Measurements from ENCODE around the gene SPOP.

The SPOP gene

DNA sequence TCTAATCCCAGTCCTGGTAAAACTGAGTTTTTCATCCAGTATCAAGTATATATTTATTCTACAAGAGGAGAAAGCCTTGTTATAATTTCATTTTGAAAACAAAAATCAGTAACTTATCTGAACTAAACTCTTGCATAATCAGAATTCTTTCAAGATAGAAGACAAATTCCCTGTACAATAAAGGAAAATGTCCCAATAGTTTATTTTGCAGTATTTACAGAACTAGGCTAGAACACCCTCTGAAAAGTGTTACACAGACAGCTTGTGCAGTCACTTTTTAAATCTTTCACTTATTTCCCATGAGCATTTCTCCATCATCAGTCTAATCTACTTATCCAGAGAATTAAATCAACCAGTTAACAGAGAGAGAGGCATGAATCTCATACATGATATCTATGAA is 48.5 kb downstream of the SPOP start:
- DNase-seq (ENCODE audit: insufficient read length, low spot score), result peak; percentile 23
- TF ChIP-seq, protein P1, sequence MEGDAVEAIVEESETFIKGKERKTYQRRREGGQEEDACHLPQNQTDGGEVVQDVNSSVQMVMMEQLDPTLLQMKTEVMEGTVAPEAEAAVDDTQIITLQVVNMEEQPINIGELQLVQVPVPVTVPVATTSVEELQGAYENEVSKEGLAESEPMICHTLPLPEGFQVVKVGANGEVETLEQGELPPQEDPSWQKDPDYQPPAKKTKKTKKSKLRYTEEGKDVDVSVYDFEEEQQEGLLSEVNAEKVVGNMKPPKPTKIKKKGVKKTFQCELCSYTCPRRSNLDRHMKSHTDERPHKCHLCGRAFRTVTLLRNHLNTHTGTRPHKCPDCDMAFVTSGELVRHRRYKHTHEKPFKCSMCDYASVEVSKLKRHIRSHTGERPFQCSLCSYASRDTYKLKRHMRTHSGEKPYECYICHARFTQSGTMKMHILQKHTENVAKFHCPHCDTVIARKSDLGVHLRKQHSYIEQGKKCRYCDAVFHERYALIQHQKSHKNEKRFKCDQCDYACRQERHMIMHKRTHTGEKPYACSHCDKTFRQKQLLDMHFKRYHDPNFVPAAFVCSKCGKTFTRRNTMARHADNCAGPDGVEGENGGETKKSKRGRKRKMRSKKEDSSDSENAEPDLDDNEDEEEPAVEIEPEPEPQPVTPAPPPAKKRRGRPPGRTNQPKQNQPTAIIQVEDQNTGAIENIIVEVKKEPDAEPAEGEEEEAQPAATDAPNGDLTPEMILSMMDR (IDR thresholded peaks at IDR 0.05; ENCODE audit: insufficient read depth, missing control alignments), result no peak
- peak; percentile 91 for FAIRE-seq

DNA sequence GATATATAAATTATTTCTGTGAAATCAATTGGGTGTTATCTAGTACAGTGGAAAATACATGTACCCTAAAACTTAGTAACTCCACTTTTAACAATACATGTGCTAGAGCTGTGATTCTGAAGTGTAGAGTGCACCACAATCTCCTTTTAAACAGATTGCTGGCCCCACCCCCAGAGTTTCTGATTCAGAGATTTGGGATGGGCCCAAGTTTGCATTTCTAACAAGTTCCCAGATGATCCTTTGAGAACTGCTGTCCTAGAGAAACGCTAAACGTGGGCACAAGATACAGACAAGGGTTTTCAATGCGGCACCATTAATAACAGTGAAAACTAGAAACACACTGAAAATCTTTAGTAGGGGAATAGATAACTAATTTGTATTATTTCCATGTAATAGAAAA is 53.0 kb downstream of the SPOP start:
- TF ChIP-seq, protein P1 (IDR thresholded peaks at IDR 0.05; ENCODE audit: insufficient read depth, missing control alignments), result no peak
- DNase-seq (ENCODE audit: insufficient read length, low spot score) (no peak), FAIRE-seq (no peak)

DNA sequence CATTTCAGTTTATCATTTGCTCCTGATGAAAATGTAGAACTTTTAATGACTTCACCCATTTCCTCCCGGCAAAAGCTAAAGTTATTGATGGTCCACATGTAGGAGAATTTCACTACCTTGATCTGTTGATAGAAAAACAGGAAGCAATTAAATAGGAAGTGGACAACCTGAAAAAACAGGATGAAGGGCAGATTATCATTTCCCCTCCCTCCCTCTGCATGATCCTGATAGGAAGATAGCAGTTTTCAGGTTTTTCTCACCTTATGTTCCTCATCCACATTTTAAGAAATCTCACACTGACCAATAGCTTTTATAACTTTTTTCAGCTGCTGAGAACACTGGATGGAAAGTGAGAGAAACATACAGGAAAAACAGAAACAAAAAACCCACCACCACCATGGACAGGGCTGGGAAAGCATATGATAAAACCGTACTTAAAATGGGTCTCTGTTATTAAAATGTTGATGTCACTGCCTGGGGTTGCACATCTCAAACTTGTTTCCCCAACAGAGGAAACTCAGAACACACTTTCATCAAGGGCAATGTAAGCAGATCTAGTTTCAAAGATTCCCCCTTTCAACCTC is 55.9 kb downstream of the SPOP start:
- no peak for FAIRE-seq
- DNase-seq (ENCODE audit: insufficient read length, low spot score), result no peak
- TF ChIP-seq, protein P1 (IDR thresholded peaks at IDR 0.05; ENCODE audit: insufficient read depth, missing control alignments), result no peak

DNA sequence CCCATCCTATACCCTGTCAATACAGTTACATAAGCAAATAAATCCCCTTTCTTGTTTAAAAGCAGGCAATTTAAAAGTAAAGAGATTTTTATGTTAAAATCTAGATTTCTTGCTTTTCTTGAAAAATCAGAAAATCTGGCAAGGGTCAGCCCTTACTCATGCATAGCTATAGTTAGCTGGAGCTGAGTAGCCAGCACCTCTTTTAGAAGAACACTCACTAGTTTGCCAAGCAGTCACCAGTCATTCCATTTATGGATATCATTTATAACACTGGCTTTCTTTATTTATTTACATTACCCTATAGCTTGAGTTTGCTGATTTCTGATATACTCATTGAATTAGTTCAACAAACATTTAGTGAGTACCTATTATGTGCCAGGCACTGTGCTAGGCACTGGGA is 56.5 kb downstream of the SPOP start:
- TF ChIP-seq, protein P1 (IDR thresholded peaks at IDR 0.05; ENCODE audit: insufficient read depth, missing control alignments), result no peak
- FAIRE-seq (no peak), DNase-seq (ENCODE audit: insufficient read length, low spot score) (no peak)

DNA sequence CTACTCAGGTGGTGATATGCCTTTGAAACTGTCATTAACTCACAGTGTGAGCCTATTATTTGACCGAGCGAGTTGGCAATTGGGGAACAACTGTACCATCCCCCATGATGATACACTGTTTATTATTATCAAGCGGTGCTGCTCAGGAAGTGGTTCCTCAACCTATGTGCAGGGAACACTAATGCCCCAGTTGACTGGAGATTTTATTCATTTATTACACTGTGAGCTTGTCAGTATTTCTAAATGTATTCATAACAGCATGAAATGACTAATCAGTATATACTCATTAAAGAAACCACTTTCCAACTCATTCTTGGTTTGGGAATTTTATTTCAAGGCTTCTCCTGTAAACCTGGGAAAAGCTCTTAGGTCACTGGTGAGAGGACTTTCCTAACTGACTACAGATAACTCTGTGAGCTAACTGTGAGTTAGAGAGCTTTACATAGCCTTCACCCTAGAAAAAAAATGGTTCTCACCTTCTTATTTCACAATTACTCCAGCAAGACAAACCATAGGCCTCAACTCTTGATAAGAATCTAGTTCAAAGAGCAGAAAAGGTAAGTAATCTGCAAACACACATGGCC is 59.8 kb downstream of the SPOP start:
- TF ChIP-seq, protein P1 (IDR thresholded peaks at IDR 0.05; ENCODE audit: insufficient read depth, missing control alignments), result no peak
- FAIRE-seq (no peak), DNase-seq (ENCODE audit: insufficient read length, low spot score) (no peak)

DNA sequence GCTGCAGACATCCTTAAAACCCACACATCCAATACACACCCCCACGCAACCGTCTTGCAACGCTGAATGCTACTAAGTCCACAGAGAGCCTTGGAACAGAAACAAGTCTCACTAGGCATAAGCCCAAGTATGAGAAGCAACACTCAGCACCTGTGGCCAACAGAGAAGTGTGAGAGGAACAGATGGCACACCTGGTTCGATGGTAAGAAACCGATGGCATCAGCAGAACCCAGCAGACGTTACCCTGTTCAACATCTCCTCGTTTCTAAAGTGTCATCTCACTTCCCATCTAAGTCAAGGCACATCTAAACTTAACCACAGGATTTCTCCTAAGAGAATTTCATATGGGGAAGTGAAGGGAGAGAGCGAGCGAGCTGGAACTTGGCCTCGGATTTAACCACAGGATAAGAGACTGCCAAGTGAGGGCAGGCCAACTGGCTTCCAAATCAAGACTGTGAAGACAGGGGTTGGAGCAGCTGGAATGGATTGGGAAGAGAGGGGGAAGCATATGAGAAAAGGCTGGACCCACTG is 61.2 kb downstream of the SPOP start:
- TF ChIP-seq, protein P1 (IDR thresholded peaks at IDR 0.05; ENCODE audit: insufficient read depth, missing control alignments), result no peak
- FAIRE-seq (no peak), DNase-seq (ENCODE audit: insufficient read length, low spot score) (no peak)

DNA sequence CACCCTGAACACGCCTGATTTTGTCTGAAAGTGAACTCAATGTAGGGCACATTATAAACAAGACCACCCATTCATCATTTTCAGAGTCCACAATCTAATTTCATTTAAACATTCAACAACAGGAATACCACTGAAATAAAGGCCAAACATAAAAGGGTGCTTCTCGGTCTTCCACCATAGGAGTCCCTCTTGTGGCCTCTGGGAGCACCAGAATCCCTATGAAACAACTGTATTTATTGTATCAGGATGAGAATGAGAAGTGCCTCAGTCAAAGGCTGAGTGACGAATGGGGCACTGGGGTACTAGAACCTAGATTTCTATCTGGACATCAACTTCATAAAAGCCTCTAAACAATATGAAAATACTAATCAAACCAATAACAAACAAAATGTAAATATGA is 61.8 kb downstream of the SPOP start:
- TF ChIP-seq, protein P1 (IDR thresholded peaks at IDR 0.05; ENCODE audit: insufficient read depth, missing control alignments), result peak; percentile 34
- DNase-seq (ENCODE audit: insufficient read length, low spot score), result no peak
- FAIRE-seq, result no peak

Data from D721Med (cell line).